Measurements from ENCODE around the gene NLRP3. TPM values are rescaled to one million over a fixed set of nuclear protein-coding genes. Genes with fewer than 3 reads are reported as not detected.

Gene NLRP3
- polyA plus RNA-seq, 1 of the 3 experiments (the other 2 are of a cell fraction) = 0.87 TPM

- 65% methylated on average over 16 of the region's 16 CpGs for WGBS (ENCODE audit: low lambda C conversion rate)
- POLR2A ChIA-PET = no interaction called here
These were observed 44.9 kb upstream of the NLRP3 start for GRCh38 chr1:247370786-247371732.

GRCh38 chr1:247371801-247372259 lies 44.1 kb upstream of the NLRP3 start:
- CTCF ChIA-PET = interaction anchor here (0.8 to 1.8 kb wide), 13 partner anchors 9 to 218 kb away, joined by 3 to 23 read pairs (median 6); no protein-coding TSS in a partner anchor
- TF ChIP-seq, protein P1, sequence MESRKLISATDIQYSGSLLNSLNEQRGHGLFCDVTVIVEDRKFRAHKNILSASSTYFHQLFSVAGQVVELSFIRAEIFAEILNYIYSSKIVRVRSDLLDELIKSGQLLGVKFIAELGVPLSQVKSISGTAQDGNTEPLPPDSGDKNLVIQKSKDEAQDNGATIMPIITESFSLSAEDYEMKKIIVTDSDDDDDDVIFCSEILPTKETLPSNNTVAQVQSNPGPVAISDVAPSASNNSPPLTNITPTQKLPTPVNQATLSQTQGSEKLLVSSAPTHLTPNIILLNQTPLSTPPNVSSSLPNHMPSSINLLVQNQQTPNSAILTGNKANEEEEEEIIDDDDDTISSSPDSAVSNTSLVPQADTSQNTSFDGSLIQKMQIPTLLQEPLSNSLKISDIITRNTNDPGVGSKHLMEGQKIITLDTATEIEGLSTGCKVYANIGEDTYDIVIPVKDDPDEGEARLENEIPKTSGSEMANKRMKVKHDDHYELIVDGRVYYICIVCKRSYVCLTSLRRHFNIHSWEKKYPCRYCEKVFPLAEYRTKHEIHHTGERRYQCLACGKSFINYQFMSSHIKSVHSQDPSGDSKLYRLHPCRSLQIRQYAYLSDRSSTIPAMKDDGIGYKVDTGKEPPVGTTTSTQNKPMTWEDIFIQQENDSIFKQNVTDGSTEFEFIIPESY (IDR thresholded peaks at IDR 0.05; ENCODE audit: borderline replicate concordance, low read depth) = no peak
- TF ChIP-seq IRF3 (IDR thresholded peaks at IDR 0.05; ENCODE audit: low read depth, low read length) (no peak), TAF1 (IDR thresholded peaks at IDR 0.05; ENCODE audit: borderline replicate concordance, low read depth, low read length) (no peak), EP300 (IDR thresholded peaks at IDR 0.05; ENCODE audit: borderline replicate concordance in 1 of 2, low read depth in 1 of 2, low read length in 1 of 2) (no peak)
- Histone ChIP-seq H3K27ac (ENCODE audit: low read depth in 2 of 2, low read length in 1 of 2) (no peak overlapping the region), H3K4me1 (ENCODE audit: control insufficient read depth in 1 of 2, insufficient read depth in 2 of 2, low read depth in 1 of 2, low read length in 1 of 2) (peaks cover 0 to 4% of the 10 kb centered on the region in 2 experiments; a peak in 1 of 4 replicates), H3K9me3 (no peaks in the 10 kb centered on the region), H3K4me2 (no peak overlapping the region), H3K4me3 (ENCODE audit: low read depth in 2 of 2, low read length in 1 of 2) (no peak overlapping the region), H3K9ac (no peak overlapping the region), H3K36me3 (replicated peaks in 1 of 2; ENCODE audit: control insufficient read depth in 1 of 2, insufficient read depth in 2 of 2, low read length in 1 of 2) (no peaks in the 10 kb centered on the region), H2AFZ (ENCODE audit: low read depth) (no peak overlapping the region), H3F3A (replicated peaks; ENCODE audit: insufficient read depth) (peaks cover 4% of the 10 kb centered on the region), H3K9me2 (no peaks in the 10 kb centered on the region), H4K20me1 (ENCODE audit: insufficient read depth) (no peaks in the 10 kb centered on the region), H3K79me2 (ENCODE audit: insufficient read depth) (no peaks in the 10 kb centered on the region), H3K27me3 (ENCODE audit: insufficient read depth) (no peaks in the 10 kb centered on the region)
- WGBS (ENCODE audit: low lambda C conversion rate) = 78% methylated on average over 16 of the region's 16 CpGs
- no peak for DNase-seq
- POLR2A ChIA-PET = no interaction called here

More at GRCh38 chr1:247370786-247371732, 44.9 kb upstream of the NLRP3 start:
- H3K79me2 ChIP-seq (ENCODE audit: insufficient read depth) = no peaks in the 10 kb centered on the region
- TF ChIP-seq ELF1 (IDR thresholded peaks at IDR 0.05) = no peak
- peak; percentile 17 for TF ChIP-seq JUND (IDR thresholded peaks at IDR 0.05)
- TF ChIP-seq EP300 (IDR thresholded peaks at IDR 0.05; ENCODE audit: borderline replicate concordance in 1 of 2, low read depth in 1 of 2, low read length in 1 of 2) = 0 out of 4 replicates have a peak, but pooled peaks of 1 of the 2 experiments have one; percentile 17
- TF ChIP-seq, protein P2, sequence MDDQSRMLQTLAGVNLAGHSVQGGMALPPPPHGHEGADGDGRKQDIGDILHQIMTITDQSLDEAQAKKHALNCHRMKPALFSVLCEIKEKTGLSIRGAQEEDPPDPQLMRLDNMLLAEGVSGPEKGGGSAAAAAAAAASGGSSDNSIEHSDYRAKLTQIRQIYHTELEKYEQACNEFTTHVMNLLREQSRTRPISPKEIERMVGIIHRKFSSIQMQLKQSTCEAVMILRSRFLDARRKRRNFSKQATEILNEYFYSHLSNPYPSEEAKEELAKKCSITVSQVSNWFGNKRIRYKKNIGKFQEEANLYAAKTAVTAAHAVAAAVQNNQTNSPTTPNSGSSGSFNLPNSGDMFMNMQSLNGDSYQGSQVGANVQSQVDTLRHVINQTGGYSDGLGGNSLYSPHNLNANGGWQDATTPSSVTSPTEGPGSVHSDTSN (IDR thresholded peaks at IDR 0.05) = peak; percentile 70
- peak; percentile 60; the same call in 1 of the 2 replicates for TF ChIP-seq TEAD4 (IDR thresholded peaks at IDR 0.05; ENCODE audit: borderline replicate concordance, insufficient read depth)
- peak; percentile 88 for TF ChIP-seq TCF12 (IDR thresholded peaks at IDR 0.05)
- TF ChIP-seq NFIC (IDR thresholded peaks at IDR 0.05; ENCODE audit: borderline replicate concordance) = peak; percentile 86
- peak; percentile 23; the same call in 1 of the 2 replicates for TF ChIP-seq FOSL2 (IDR thresholded peaks at IDR 0.05; ENCODE audit: borderline replicate concordance, low read depth)
- TF ChIP-seq CHD2 (IDR thresholded peaks at IDR 0.05; ENCODE audit: low read length, partially characterized antibody) = no peak
- TF ChIP-seq FOXJ3 (CRISPR knock-in tag; IDR thresholded peaks at IDR 0.05) = no peak
- peak; percentile 52; the same call in 1 of the 2 replicates for TF ChIP-seq POLR2AphosphoS5 (IDR thresholded peaks at IDR 0.05; ENCODE audit: low read depth, low read length)
- TF ChIP-seq FOXM1 (IDR thresholded peaks at IDR 0.05; ENCODE audit: low read depth) = no peak
- TF ChIP-seq GABPA (IDR thresholded peaks at IDR 0.05; ENCODE audit: low read depth) = no peak
- TF ChIP-seq MXI1 (IDR thresholded peaks at IDR 0.05; ENCODE audit: low read depth, low read length) = no peak
- no peak for TF ChIP-seq RFX5 (IDR thresholded peaks at IDR 0.05; ENCODE audit: low read length)
- TF ChIP-seq YY1 (IDR thresholded peaks at IDR 0.05; ENCODE audit: low read depth) = no peak
- H3K36me3 ChIP-seq (replicated peaks in 1 of 2; ENCODE audit: control insufficient read depth in 1 of 2, insufficient read depth in 2 of 2, low read length in 1 of 2) = no peaks in the 10 kb centered on the region
- H3K9ac ChIP-seq = no peak overlapping the region
- CTCF ChIA-PET = no interaction called here
- H3F3A ChIP-seq (replicated peaks; ENCODE audit: insufficient read depth) = peaks cover 4% of the 10 kb centered on the region
- no peak overlapping the region; the same call in 1 of the 2 replicates for H2AFZ ChIP-seq (ENCODE audit: low read depth)
- peaks cover 0 to 4% of the 10 kb centered on the region in 2 experiments; a peak in 1 of 4 replicates for H3K4me1 ChIP-seq (ENCODE audit: control insufficient read depth in 1 of 2, insufficient read depth in 2 of 2, low read depth in 1 of 2, low read length in 1 of 2)
- H3K9me3 ChIP-seq = no peaks in the 10 kb centered on the region
- no peak overlapping the region for H3K27ac ChIP-seq (ENCODE audit: low read depth in 2 of 2, low read length in 1 of 2)
- no peaks in the 10 kb centered on the region for H3K27me3 ChIP-seq (ENCODE audit: insufficient read depth)
- H3K9me2 ChIP-seq = no peaks in the 10 kb centered on the region
- no peaks in the 10 kb centered on the region for H4K20me1 ChIP-seq (ENCODE audit: insufficient read depth)
- no peak overlapping the region for H3K4me2 ChIP-seq
- H3K4me3 ChIP-seq (ENCODE audit: low read depth in 2 of 2, low read length in 1 of 2) = no peak overlapping the region
- DNase-seq = no peak

All from SK-N-SH (cell line).